Lower leg skin (tissue), 3 donors: ENCODE measurements around the gene DIP2C.

Source experiments
- CTCF ChIP-seq, 3 donors: fragments of 450-650 bp; IDR thresholded peaks; one replicate each; pipeline ENCODE4 v1.5.1; 2016; ENCODE audit warnings: antibody characterized with exemption in 3 of 3, mild to moderate bottlenecking in 3 of 3, moderate library complexity in 2 of 3
- POLR2A ChIP-seq, 2 donors: fragments of 450-650 bp; IDR thresholded peaks; one replicate each; pipeline ENCODE4 v1.6.1; 2016 to 2017; ENCODE audit warnings: antibody characterized with exemption in 2 of 2, mild to moderate bottlenecking in 1 of 2, moderate library complexity in 1 of 2

- TF ChIP-seq CTCF (IDR thresholded peaks at IDR 0.05) (no peak), POLR2A (IDR thresholded peaks at IDR 0.05) (no peak)
Observed at GRCh38 chr10:620971-621370, 68.5 kb downstream of the DIP2C start.
